Jurkat, Clone E6-1 (cell line): ENCODE results near the gene LSM2.
"Not testable (repeated sequence)": the region's sequence is repeated elsewhere in the genome, so short reads cannot be mapped to it uniquely, and the experiment has no call there.

ENCODE experiments used
- DNase-seq: peaks from one replicate; pipeline ENCODE4 v3.0.0-alpha.2; 2011; ENCODE audit warnings: low read depth, low spot score
- H3K4me3 ChIP-seq: 2 replicates; pipeline ENCODE4 v1.5.1; 2011; ENCODE audit warnings: mild to moderate bottlenecking, low read length, control low read depth, moderate library complexity

The LSM2 gene

DNA sequence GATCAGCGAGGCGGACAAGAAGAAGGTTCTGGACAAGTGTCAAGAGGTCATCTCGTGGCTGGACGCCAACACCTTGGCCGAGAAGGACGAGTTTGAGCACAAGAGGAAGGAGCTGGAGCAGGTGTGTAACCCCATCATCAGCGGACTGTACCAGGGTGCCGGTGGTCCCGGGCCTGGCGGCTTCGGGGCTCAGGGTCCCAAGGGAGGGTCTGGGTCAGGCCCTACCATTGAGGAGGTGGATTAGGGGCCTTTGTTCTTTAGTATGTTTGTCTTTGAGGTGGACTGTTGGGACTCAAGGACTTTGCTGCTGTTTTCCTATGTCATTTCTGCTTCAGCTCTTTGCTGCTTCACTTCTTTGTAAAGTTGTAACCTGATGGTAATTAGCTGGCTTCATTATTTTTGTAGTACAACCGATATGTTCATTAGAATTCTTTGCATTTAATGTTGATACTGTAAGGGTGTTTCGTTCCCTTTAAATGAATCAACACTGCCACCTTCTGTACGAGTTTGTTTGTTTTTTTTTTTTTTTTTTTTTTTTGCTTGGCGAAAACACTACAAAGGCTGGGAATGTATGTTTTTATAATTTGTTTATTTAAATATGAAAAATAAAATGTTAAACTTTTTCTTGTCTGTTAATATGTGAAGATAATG is 23.0 kb upstream of the LSM2 start:
- peak overlapping the region; percentile 51 for H3K4me3 ChIP-seq
- DNase-seq = peak; percentile 60

GRCh38 chr6:31827286-31828079 is 20.7 kb upstream of the LSM2 start, which contains the start of gene HSPA1B:
Gene HSPA1B, plus strand, starts transcription at chr6:31827738. Its CDS starts 213 bp downstream, at chr6:31827951.
- peak; percentile 92 for DNase-seq
- peak within 1 kb of the TSS; percentile 54 for H3K4me3 ChIP-seq

- H3K4me3 ChIP-seq = peak overlapping the region; percentile 54
- DNase-seq = no peak
Observed at GRCh38 chr6:31826793-31827285, 20.1 kb upstream of the LSM2 start.

GRCh38 chr6:31825553-31825952 is 18.8 kb upstream of the LSM2 start:
- no peak for DNase-seq
- no peak overlapping the region for H3K4me3 ChIP-seq

DNA sequence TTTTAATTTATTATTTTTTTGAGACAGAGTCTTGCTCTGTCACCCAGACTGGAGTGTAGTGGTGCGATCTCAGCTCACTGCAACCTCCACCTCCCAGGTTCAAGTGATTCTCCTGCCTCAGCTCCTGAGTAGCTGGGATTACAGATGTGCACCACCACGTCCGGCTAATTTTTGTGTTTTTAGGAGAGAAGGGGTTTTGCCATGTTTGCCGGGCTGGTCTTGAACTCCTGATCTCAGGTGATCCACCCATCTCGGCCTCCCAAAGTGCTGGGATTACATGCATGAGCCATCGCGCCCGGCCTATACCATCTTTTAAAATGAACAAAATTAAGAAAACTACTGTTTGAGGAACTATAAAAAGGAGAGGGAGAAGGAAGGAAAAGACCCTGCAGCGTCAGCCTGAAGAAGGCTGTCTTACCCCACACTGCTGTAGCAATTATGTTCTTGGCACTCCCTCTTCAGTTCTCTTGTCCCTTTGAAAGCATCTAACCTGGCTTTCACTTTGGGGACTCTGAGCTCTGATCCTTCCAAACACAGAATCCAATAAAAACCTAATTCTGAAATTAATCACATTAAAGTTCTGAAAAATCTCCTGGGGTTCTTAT is 16.9 kb upstream of the LSM2 start:
- H3K4me3 ChIP-seq, DNase-seq: not testable (repeated sequence)

GRCh38 chr6:31822036-31822821 is 15.5 kb upstream of the LSM2 start:
- H3K4me3 ChIP-seq = no peak overlapping the region
- DNase-seq = no peak

DNA sequence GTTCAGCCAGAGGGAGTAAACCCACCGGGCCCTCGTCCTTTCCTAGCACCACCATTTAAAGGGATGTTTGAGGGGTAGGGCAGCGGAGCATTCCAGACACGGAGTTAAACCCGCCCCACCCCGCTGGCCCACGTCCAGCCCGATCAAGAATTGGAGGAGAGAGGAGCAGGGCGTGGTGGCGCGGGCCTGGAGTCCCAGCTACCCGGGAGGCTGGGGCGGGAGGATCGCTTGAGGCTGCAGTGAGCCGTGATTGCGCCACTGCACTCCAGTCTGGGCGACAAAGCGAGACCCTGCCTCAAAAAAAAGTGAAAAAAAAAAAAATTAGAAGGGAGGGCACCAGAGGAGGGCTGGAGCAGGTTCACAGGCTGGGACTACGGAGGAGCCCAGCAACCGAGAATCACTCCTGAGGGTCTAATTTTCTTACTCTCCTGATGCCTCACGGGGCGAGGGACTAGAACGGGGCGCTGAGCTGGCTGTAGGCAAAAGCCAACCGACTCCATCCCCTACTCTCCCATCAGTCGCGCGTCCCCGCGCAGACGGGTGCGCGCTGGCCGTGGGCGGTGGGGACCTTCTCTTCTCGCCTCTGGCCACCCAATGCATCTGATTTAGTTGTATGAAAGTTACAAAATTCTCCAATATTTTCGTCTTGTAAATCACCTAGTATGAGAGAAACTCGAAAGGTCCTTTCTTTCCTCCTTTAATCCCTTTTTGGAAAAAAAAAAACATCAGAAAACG is 14.7 kb upstream of the LSM2 start:
- H3K4me3 ChIP-seq = no peak overlapping the region
- DNase-seq = no peak

- DNase-seq, H3K4me3 ChIP-seq: not testable (repeated sequence)
Observed at GRCh38 chr6:31820399-31820798, 13.6 kb upstream of the LSM2 start.

DNA sequence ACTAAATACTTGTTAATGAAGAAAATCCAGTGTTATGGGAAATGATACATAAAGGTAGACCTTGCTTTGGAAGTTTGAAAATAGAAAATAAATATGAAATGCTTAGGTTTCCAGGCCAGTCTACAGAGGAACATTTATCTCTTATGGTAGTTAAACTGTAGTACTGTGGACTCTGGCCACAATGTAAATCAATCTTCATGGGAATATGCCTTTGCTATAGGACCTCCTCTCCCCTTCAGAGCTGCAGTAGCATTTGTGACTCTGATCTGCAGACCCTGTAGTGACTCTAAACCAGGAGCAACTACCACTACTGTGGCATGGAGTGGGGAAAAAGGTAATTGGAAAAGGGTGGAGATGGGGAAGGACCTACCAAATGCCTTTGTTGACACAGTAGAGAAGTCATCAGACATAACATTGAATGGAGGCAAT is 13.1 kb upstream of the LSM2 start:
- no peak overlapping the region for H3K4me3 ChIP-seq
- DNase-seq = no peak

- DNase-seq, H3K4me3 ChIP-seq: not testable (repeated sequence)
Observed at GRCh38 chr6:31817929-31818511, 11.3 kb upstream of the LSM2 start.

- DNase-seq, H3K4me3 ChIP-seq: not testable (repeated sequence)
Observed at GRCh38 chr6:31817133-31817928, 10.6 kb upstream of the LSM2 start.

- H3K4me3 ChIP-seq = no peak within 1 kb of the TSS
- no peak for DNase-seq
Observed at GRCh38 chr6:31815025-31815838, 8.5 kb upstream of the LSM2 start, which contains the start of the genes HSPA1A and HSPA1L. Gene HSPA1A, plus strand, starts transcription at chr6:31815543. Its CDS starts 214 bp downstream, at chr6:31815757. Gene HSPA1L, minus strand, starts transcription at chr6:31815283. Its CDS starts 3,311 bp downstream, at chr6:31811972.

- DNase-seq = no peak
- H3K4me3 ChIP-seq = no peak overlapping the region
Observed at GRCh38 chr6:31814677-31815024, 7.9 kb upstream of the LSM2 start.

DNA sequence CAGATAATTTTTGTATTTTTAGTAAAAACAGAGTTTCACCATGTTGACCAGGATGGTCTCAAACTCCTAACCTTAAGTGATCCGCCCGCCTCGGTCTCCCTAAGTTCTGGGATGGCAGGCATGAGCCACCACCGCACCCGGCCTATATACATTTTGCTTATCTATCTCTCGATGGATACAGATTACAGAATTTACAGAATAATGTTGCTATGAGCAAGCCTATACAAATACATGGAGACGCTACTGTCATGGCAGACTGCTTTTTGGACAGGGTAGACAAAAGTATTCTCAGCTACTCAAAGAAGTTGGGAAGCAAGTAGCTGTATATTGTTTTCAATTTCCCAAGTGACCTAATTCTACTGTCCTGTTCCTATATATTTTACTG is 6.7 kb upstream of the LSM2 start:
- DNase-seq = no peak
- H3K4me3 ChIP-seq = no peak overlapping the region

GRCh38 chr6:31811645-31812044 is 4.9 kb upstream of the LSM2 start:
- no peak for DNase-seq

GRCh38 chr6:31808599-31808998 is 1.8 kb upstream of the LSM2 start:
- not testable (repeated sequence) for DNase-seq, H3K4me3 ChIP-seq

More at GRCh38 chr6:31811645-31812044, 4.9 kb upstream of the LSM2 start:
- no peak overlapping the region for H3K4me3 ChIP-seq
